ENCODE data around the gene PVR.
"Not testable (repeated sequence)": the region's sequence is repeated elsewhere in the genome, so short reads cannot be mapped to it uniquely, and the experiment has no call there.

Gene PVR, protein sequence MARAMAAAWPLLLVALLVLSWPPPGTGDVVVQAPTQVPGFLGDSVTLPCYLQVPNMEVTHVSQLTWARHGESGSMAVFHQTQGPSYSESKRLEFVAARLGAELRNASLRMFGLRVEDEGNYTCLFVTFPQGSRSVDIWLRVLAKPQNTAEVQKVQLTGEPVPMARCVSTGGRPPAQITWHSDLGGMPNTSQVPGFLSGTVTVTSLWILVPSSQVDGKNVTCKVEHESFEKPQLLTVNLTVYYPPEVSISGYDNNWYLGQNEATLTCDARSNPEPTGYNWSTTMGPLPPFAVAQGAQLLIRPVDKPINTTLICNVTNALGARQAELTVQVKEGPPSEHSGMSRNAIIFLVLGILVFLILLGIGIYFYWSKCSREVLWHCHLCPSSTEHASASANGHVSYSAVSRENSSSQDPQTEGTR

DNA sequence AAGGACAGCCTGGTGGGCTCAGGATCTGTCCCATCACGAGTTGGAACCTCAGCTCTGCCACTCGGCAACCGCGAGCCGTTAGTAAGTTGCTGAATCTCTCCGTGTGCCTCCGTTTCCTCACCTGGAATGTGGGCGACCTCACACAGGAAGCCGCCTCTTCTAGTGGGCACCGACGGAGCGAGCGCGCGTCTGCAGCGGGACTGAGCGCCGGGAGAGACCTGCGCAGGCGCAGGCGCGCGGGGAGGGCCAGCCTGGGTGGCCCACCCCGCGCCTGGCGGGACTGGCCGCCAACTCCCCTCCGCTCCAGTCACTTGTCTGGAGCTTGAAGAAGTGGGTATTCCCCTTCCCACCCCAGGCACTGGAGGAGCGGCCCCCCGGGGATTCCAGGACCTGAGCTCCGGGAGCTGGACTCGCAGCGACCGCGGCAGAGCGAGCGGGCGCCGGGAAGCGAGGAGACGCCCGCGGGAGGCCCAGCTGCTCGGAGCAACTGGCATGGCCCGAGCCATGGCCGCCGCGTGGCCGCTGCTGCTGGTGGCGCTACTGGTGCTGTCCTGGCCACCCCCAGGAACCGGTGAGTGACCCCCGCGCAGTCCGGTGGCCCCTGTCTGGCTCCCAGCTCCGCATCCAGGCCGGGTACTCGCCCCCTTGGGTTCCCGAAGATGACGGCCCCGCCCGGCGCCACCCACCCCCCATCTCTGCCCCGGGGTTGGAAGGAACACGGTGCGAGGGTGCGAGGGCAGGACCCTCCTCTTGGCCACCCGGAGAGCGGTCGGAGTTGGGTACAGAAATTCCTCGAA is at the start of gene PVR:
TSS of gene PVR (plus strand) at position 306 of the 797 bp plus-strand sequence. CDS start at position 493, 187 bp downstream.
- Mint-ChIP-seq H3K9me3 (no peaks in the 10 kb centered on the region), H3K4me3 (peak within 1 kb of the TSS; percentile 40), H3K36me3 (no peaks in the 10 kb centered on the region), H3K4me1 (peaks cover 5% of the 10 kb centered on the region), H3K27ac (no peak within 1 kb of the TSS), H3K27me3 (peaks cover 47% of the 10 kb centered on the region)
- ATAC-seq = peak; percentile 16

DNA sequence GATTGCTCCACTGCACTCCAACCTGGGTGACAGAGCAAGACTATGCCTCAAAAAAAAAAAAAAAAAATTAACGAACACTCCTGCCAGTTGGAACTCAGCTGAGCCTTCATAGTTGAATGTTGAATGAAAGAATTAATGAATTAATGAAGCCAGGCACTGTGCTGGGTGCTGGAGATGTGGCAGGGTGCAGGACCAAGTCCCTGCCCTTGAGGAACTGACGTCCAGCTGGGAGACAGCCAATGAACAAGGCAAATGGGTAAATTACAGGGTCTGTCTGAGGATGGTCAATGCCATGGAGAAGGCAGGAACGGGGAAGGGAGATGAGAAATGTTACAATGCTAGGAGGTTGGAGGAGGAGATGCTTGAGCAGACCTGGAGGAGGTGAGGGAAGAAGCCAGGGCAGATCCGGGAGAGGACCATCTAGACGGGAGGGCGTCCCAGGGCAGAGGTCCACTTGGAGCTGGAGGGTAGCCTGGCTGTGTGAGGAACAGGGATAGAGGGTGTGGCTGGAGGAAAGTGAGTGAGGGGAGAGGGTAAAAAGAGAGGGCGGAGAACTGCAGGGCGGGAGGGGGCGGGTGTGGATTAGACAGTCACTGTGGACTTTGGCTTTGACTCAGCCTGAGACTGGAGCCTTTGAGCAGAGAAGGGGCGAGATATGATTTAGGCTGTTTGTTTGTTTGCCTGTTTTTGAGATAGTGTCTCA is 47.1 kb upstream of the PVR start:
- no peak for ATAC-seq
- no peaks in the 10 kb centered on the region for H3K36me3 Mint-ChIP-seq
- no peak overlapping the region for H3K4me3 Mint-ChIP-seq
- H3K27ac Mint-ChIP-seq = no peak overlapping the region
- no peaks in the 10 kb centered on the region for H3K4me1 Mint-ChIP-seq
- peaks cover 10% of the 10 kb centered on the region for H3K9me3 Mint-ChIP-seq
- H3K27me3 Mint-ChIP-seq = peaks cover 35% of the 10 kb centered on the region

DNA sequence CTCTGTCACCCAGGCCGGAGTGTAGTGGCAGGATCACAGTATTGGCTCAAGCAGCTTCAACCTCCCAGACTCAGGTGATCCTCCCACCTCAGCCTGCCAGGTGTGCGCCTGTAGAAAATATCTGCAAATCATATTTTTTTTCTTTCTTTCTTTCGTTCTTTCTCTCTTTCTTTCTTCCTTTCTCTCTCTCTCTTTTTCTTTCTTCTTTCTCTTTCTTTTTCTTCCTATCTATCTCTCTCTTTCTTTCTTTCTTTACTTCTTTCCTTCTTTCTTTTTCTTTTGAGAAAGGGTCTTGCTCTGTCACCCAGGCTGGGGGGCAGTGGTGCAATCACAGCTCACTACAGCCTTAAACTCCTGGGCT is 46.6 kb upstream of the PVR start:
- H3K4me3 Mint-ChIP-seq = no peak overlapping the region

DNA sequence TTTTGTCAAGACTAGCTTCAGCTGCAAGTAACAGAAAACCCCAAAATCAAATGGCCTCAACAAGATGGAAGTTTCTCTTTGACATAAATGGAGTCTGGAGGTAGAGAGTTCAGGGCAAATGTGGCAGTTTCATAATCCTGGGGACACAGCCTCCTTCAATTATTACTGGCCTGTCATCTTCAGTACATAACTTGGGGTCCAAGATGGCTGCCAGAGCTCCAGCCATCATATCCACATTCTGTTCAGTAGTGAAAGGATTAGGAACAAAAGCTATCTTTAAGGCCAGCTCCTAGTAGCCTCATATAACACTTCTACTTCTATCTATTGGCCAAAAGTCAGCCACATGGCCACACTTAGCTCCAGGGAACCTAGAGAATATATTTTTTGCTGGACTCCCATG is 45.4 kb upstream of the PVR start:
- ATAC-seq = no peak
- H3K27me3 Mint-ChIP-seq = peaks cover 35% of the 10 kb centered on the region
- H3K4me3 Mint-ChIP-seq = no peak overlapping the region
- no peak overlapping the region for H3K27ac Mint-ChIP-seq
- H3K36me3 Mint-ChIP-seq = no peaks in the 10 kb centered on the region
- peaks cover 14% of the 10 kb centered on the region for H3K9me3 Mint-ChIP-seq
- H3K4me1 Mint-ChIP-seq = no peaks in the 10 kb centered on the region

More for the DNA sequence above, 46.6 kb upstream of the PVR start:
- Mint-ChIP-seq H3K9me3 (peaks cover 10% of the 10 kb centered on the region), H3K27me3 (peaks cover 35% of the 10 kb centered on the region), H3K27ac (no peak overlapping the region), H3K4me1 (no peaks in the 10 kb centered on the region), H3K36me3 (no peaks in the 10 kb centered on the region)
- ATAC-seq = no peak

DNA sequence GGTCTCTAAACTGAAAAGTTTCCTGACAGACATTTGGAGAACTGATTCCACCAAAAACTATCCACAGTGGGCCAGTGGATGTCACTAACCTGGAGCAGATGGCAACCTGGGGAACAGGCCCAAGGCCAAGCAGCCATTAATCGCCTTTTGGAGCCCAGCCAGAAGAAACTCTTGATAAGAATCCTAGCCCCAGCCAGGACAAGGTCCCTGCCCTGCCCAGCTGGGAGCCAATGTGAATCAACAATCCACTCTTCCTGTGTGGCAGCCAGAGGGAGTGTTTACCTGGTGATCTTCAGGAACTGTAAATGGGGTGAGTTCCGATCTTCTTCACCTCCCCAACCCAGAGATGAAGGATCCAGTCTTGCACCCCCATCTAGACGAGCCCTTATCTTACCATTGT is 44.8 kb upstream of the PVR start:
- H3K4me1 Mint-ChIP-seq = no peaks in the 10 kb centered on the region
- H3K4me3 Mint-ChIP-seq = no peak overlapping the region
- no peaks in the 10 kb centered on the region for H3K36me3 Mint-ChIP-seq
- H3K27me3 Mint-ChIP-seq = peaks cover 35% of the 10 kb centered on the region
- H3K27ac Mint-ChIP-seq = no peak overlapping the region
- peaks cover 14% of the 10 kb centered on the region for H3K9me3 Mint-ChIP-seq
- ATAC-seq = no peak

DNA sequence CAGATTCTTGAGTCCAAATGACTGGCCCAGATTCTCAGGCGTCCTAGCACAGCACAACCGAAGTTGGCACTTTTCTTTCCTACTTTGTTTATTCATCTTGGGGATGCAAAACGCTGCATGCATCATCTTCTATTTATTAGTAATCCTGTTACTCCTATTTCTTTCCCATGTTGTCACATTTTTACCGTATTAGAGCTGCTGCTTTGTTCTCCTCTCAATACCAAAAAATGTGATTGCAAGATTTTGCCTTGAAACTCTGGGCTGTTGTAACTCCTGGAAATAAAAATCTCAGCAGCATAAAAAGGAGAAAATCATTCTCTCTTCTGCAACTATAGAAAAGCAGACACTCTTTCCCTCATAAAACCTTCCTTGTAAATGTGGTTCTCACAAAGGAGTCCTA is 43.2 kb upstream of the PVR start:
- Mint-ChIP-seq H3K27me3 (peaks cover 28% of the 10 kb centered on the region), H3K36me3 (no peaks in the 10 kb centered on the region), H3K27ac (no peak overlapping the region), H3K4me3 (no peak overlapping the region), H3K9me3 (peaks cover 13% of the 10 kb centered on the region), H3K4me1 (no peaks in the 10 kb centered on the region)
- ATAC-seq = no peak

DNA sequence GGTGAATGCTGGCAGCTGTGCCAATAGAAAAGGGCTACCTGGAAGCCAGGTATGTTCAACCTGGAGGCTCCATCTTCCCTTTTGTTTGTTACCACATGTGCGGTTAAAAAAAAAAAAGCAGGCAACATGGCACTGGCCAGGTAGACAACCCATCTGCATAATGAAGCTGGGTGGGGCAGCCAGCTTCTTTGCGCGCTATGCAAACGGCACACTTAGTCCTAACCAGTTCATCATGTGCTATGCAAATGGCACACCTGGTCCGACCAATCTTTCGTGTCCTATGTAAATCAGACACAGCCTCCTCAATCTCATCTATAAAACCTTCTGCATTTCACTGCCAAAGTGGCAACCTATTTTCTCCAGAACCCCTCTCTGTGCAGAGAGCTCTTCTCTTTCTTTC is 41.6 kb upstream of the PVR start:
- Mint-ChIP-seq H3K9me3 (peaks cover 6% of the 10 kb centered on the region), H3K4me3 (no peak overlapping the region), H3K27me3 (peaks cover 13% of the 10 kb centered on the region), H3K27ac (no peak overlapping the region), H3K36me3 (no peaks in the 10 kb centered on the region), H3K4me1 (peaks cover 4% of the 10 kb centered on the region)
- no peak for ATAC-seq

DNA sequence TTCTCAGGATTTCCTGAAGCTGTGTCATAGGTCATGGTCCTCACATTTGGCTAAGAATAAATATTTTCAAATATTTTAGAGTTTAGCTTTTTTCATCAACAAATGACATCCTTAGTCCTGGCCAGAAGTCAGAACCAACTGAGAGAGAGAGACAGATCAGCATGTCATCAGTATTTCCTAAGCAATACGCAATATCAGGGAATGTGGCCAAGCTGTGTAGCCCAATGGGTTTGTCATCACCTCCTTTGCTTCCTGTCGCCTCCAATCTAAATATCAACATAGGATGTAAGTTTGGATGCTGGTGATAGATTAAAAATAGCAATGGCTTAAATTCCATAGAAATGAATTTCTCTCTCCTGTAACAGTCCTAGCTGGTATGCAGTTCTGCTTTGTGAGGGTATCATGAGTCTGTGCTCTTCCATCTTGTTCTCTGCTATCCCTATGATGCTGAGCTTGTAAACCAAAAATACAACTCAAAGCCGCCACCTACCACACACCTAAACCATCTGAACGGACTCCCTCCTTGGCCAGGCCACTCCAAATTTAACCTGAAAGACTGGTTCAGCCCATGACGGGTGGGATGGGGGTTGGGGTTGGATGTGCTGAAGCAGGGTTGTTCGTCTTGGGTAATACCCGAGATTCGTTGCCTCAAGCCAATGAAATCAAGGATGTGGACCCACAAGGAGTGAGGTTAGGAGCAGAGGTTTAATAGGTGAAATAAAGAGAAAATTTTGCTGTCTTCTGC is 40.3 kb upstream of the PVR start:
- ATAC-seq = no peak
- H3K9me3 Mint-ChIP-seq = peaks cover 6% of the 10 kb centered on the region
- no peak overlapping the region for H3K4me3 Mint-ChIP-seq
- no peaks in the 10 kb centered on the region for H3K36me3 Mint-ChIP-seq
- H3K4me1 Mint-ChIP-seq = peaks cover 11% of the 10 kb centered on the region
- H3K27ac Mint-ChIP-seq = no peak overlapping the region
- peaks cover 20% of the 10 kb centered on the region for H3K27me3 Mint-ChIP-seq

DNA sequence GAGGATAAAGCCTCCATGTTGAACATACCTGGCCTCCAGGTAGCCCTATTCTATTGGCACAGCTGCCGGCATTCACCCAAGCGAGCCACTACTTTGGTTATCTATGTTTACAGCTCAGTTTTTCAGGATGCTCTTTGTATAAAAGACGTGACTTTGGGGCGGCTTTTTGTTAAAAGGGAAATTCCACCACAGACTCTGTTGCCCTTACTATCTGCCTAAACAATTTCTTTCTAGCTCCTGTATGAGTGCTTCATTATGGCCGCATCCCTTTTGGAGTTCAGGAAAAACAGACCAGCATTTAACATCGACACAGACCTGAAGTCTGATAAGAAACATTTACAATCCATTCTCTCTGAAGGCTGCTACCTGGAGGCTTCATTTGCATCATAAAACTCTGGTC is 39.5 kb upstream of the PVR start:
- H3K4me1 Mint-ChIP-seq = peaks cover 11% of the 10 kb centered on the region
- H3K9me3 Mint-ChIP-seq = peaks cover 6% of the 10 kb centered on the region
- H3K36me3 Mint-ChIP-seq = no peaks in the 10 kb centered on the region
- H3K27me3 Mint-ChIP-seq = peaks cover 22% of the 10 kb centered on the region
- no peak overlapping the region for H3K4me3 Mint-ChIP-seq
- H3K27ac Mint-ChIP-seq = no peak overlapping the region
- ATAC-seq = no peak

DNA sequence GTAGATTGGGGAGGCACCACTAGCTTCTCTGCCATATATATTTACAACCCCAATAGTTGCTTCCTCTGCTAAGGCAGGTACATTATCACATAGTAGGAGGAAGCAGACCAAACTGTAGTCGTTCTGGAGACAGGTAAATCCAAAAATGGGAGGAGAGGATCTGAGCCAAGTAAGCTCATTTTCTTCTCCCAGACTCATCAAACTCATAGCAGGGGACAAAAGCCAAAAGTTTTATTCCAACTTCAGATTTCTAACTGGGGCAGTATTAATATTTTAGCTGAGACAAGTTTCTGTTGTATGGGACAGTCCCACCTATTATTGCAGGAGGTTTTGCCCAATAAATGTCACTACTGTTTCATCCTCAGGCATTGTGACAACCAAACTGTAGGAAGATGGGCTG is 38.2 kb upstream of the PVR start:
- Mint-ChIP-seq H3K4me3 (no peak overlapping the region), H3K36me3 (no peaks in the 10 kb centered on the region), H3K27me3 (peaks cover 22% of the 10 kb centered on the region), H3K4me1 (peaks cover 11% of the 10 kb centered on the region), H3K9me3 (peaks cover 6% of the 10 kb centered on the region), H3K27ac (no peak overlapping the region)
- no peak for ATAC-seq

DNA sequence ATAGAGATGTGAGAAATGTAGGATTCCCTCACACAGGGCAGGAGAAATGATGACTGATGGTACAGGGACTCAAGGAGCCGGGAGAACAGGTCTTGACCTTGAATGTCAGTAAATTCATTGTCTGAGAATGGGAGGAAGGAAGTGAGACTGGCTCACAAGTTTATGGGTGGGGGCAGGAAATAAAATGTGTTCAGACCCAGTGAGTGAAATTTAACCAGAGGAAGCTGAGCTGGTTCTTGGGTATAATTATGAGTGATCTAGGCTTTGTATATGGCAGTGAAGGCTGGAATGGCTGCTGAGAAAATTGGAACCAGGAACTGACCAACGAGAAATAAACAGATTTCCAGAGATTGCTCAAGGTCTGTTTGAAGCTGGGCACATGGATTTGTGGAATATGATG is 36.7 kb upstream of the PVR start:
- Mint-ChIP-seq H3K9me3 (peaks cover 6% of the 10 kb centered on the region), H3K4me3 (no peak overlapping the region), H3K36me3 (no peaks in the 10 kb centered on the region), H3K27me3 (peaks cover 22% of the 10 kb centered on the region), H3K4me1 (peaks cover 11% of the 10 kb centered on the region), H3K27ac (no peak overlapping the region)
- no peak for ATAC-seq

DNA sequence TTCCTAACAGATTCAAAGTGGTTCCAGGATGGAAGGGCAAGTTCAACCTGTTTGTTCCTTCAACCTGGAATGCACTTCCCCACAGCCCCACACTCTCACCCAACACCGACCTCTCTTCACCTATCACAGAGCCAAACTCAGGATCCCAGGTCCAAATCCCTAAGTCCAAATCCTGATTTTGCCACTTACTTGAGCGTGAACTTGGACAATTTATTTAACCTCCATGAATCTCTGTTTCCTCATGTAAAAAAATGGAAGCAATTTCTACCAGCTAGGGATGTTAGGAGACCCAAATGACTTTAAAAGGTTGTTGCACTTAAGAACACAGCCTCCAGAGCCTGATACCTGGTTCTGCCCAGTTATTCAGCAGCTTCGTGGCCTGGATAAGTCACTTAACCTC is 35.8 kb upstream of the PVR start:
- Mint-ChIP-seq H3K4me3 (no peak overlapping the region), H3K36me3 (no peaks in the 10 kb centered on the region), H3K4me1 (peaks cover 11% of the 10 kb centered on the region), H3K27ac (no peak overlapping the region), H3K27me3 (peaks cover 31% of the 10 kb centered on the region), H3K9me3 (peaks cover 3% of the 10 kb centered on the region)
- no peak for ATAC-seq

DNA sequence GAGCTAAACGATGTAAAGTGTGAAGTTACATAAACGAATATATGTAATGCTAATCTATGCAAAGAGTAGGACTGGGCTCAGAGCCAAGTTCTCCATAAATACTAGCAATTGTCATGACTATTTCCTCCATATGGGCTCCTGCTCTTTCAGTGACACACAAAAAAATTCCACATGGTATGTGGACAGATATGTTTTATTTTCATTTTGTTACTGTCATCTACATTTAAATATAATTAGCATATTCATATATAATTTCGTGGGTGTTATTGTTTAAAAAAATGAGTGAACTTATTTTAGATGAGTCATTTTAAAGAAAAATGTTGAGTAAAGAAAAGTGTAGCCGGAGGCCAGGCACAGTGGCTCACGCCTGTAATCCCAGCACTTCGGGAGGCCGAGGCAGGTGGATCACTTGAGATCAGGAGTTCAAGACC is 35.3 kb upstream of the PVR start:
- Mint-ChIP-seq H3K27me3 (peaks cover 32% of the 10 kb centered on the region), H3K27ac (no peak overlapping the region), H3K36me3 (no peaks in the 10 kb centered on the region), H3K9me3 (peaks cover 3% of the 10 kb centered on the region), H3K4me3 (no peak overlapping the region), H3K4me1 (peaks cover 11% of the 10 kb centered on the region)
- no peak for ATAC-seq

DNA sequence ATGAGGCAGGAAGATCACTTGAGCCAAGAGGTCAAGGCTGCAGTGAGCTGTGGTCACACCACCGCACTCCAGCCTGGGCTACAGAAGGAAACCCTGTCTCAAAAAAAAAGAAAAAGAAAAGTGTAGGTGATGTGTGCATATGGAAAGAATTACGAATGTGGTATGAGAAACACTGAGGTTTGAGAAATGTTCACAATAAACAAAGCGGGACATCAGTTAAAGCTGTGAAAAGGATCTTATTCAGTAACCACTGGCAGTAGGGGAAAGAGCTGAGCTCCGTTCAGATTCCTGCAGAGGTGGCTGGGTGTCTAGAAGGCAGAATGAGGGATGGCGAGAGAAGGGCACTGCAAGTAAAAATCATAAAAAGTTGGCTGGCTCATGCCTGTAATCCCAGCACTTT is 34.5 kb upstream of the PVR start:
- H3K27ac Mint-ChIP-seq = no peak overlapping the region
- H3K4me3 Mint-ChIP-seq = no peak overlapping the region
- H3K4me1 Mint-ChIP-seq = peaks cover 11% of the 10 kb centered on the region
- peaks cover 32% of the 10 kb centered on the region for H3K27me3 Mint-ChIP-seq
- no peak for ATAC-seq
- no peaks in the 10 kb centered on the region for H3K36me3 Mint-ChIP-seq
- H3K9me3 Mint-ChIP-seq = peaks cover 3% of the 10 kb centered on the region

DNA sequence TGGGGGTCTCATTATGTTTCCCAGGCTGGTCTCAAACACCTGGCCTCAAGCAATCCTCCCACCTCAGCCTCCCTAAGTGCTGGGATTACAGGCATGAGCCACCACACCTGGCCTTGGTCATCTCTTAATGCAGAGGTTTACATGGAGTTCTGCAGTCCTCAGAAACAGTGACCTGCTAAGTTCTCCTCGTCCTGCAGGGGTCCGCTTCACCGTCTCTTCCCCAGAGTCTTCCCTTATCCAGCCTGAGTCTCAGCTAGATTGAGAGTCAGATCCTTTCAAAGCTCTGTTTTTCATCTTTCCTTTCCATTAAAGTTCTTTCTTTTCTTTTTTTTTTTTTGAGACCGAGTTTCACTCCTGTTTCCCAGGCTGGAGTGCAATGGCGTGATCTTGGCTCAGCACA is 33.2 kb upstream of the PVR start:
- peaks cover 11% of the 10 kb centered on the region for H3K4me1 Mint-ChIP-seq
- ATAC-seq, H3K27ac Mint-ChIP-seq, H3K9me3 Mint-ChIP-seq, H3K36me3 Mint-ChIP-seq, H3K4me3 Mint-ChIP-seq: not testable (repeated sequence)
- H3K27me3 Mint-ChIP-seq = peaks cover 32% of the 10 kb centered on the region
